PC-9 (cell line): ENCODE measurements around the gene HPCA. TPM values are rescaled to one million over a fixed set of nuclear protein-coding genes. Genes with fewer than 3 reads are reported as not detected.

Experiments
- BruUV-seq: library from RNA; stranded (reverse); fragments of 400-500 nt; replicated peaks from 2 replicates; lab custom pipeline; 2021; lab: Mats Ljungman, UMichigan
- CTCF ChIA-PET: fragments of 300-600 bp; sonication (Branson Sonifier 250); formaldehyde crosslinking; loops from one replicate; lab custom pipeline; 2022; ENCODE audit warnings: antibody characterized with exemption; lab: Charles Lee
- POLR2A ChIA-PET: fragments of 300-600 bp; sonication (Branson Sonifier 250); formaldehyde crosslinking; loops from one replicate; lab custom pipeline; 2022; ENCODE audit warnings: antibody characterized with exemption; ENCODE audit not compliant: unreplicated experiment; lab: Charles Lee
- DNase-seq, 2 experiments: peaks; one replicate each; pipeline versions ENCODE4 v3.0.0 to v3.0.0-alpha.2; 2015 to 2022; ENCODE audit warnings: mixed read lengths in 1 of 2
- H2AFZ ChIP-seq: fragments of 200-600 bp; sonication (generic); 2 replicates; pipeline ENCODE4 v1.8.1; 2017; ENCODE audit warnings: antibody characterized with exemption
- H3F3A ChIP-seq: fragments of 200-600 bp; sonication (generic); 2 replicates; pipeline ENCODE4 v1.8.1; 2017; ENCODE audit warnings: antibody characterized with exemption, mild to moderate bottlenecking, low read depth; ENCODE audit not compliant: insufficient read depth
- H3K27ac ChIP-seq: fragments of 200-600 bp; sonication (generic); 2 replicates; pipeline ENCODE4 v1.6.1; 2016; ENCODE audit warnings: mixed run types
- H3K27me3 ChIP-seq: fragments of 200-600 bp; sonication (generic); 2 replicates; pipeline ENCODE4 v1.6.1; 2016; ENCODE audit warnings: low read depth, mixed run types; ENCODE audit not compliant: insufficient read depth
- H3K36me3 ChIP-seq: fragments of 200-600 bp; sonication (generic); 2 replicates; pipeline ENCODE4 v1.6.1; 2016; ENCODE audit warnings: low read depth, mixed run types
- H3K4me1 ChIP-seq: fragments of 200-600 bp; sonication (generic); replicated peaks from 2 replicates; pipeline ENCODE4 v1.6.1; 2016; ENCODE audit warnings: mixed run types; ENCODE audit not compliant: insufficient read depth
- H3K4me2 ChIP-seq: fragments of 200-600 bp; sonication (generic); 2 replicates; pipeline ENCODE4 v1.6.1; 2017; ENCODE audit warnings: mixed run types
- H3K4me3 ChIP-seq: fragments of 200-600 bp; sonication (generic); 2 replicates; pipeline ENCODE4 v1.6.1; 2016; ENCODE audit warnings: mixed run types
- H3K79me2 ChIP-seq: fragments of 200-600 bp; sonication (generic); 2 replicates; pipeline ENCODE4 v1.6.1; 2017; ENCODE audit warnings: low read depth, mixed run types
- H3K9me2 ChIP-seq: fragments of 200-600 bp; sonication (generic); 2 replicates; pipeline ENCODE4 v1.8.1; 2017; ENCODE audit warnings: mild to moderate bottlenecking; ENCODE audit not compliant: insufficient read depth
- H3K9me3 ChIP-seq: fragments of 200-600 bp; sonication (generic); 2 replicates; pipeline ENCODE4 v1.8.1; 2016; ENCODE audit warnings: low read depth; ENCODE audit not compliant: insufficient read depth
- H4K20me1 ChIP-seq: fragments of 200-600 bp; sonication (generic); 2 replicates; pipeline ENCODE4 v1.8.1; 2017; ENCODE audit not compliant: insufficient read depth
- EZH2 ChIP-seq: fragments of 200-600 bp; sonication (generic); IDR thresholded peaks from 2 replicates; pipeline ENCODE4 v1.8.0; 2017; ENCODE audit warnings: antibody characterized with exemption, low read depth
- intact Hi-C: fragments of 100-400 bp; cut with micrococcal nuclease; formaldehyde crosslinking; loops from one replicate; pipeline ENCODE4 v1.10.0; 2022; ENCODE audit not compliant: unreplicated experiment
- total RNA-seq: library from RNA; stranded (reverse); gene quantifications from 2 replicates; pipeline ENCODE4 v1.2.3, GENCODE V29; 2021
- TF ChIP-seq, protein P1 (sequence below): fragments of 200-600 bp; sonication (generic); conservative IDR thresholded peaks from 2 replicates; pipeline ENCODE4 v1.6.1; 2017; ENCODE audit warnings: mixed run types, antibody characterized with exemption, mild to moderate bottlenecking, moderate library complexity

HPCA gene
- total RNA-seq, 1 experiment from 2014 or later = not detected

- TF ChIP-seq, protein P1, sequence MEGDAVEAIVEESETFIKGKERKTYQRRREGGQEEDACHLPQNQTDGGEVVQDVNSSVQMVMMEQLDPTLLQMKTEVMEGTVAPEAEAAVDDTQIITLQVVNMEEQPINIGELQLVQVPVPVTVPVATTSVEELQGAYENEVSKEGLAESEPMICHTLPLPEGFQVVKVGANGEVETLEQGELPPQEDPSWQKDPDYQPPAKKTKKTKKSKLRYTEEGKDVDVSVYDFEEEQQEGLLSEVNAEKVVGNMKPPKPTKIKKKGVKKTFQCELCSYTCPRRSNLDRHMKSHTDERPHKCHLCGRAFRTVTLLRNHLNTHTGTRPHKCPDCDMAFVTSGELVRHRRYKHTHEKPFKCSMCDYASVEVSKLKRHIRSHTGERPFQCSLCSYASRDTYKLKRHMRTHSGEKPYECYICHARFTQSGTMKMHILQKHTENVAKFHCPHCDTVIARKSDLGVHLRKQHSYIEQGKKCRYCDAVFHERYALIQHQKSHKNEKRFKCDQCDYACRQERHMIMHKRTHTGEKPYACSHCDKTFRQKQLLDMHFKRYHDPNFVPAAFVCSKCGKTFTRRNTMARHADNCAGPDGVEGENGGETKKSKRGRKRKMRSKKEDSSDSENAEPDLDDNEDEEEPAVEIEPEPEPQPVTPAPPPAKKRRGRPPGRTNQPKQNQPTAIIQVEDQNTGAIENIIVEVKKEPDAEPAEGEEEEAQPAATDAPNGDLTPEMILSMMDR = no peak
- TF ChIP-seq EZH2 = no peak
- ChIA-PET CTCF (interaction anchor here (0.6 kb wide), 1 partner anchor 30 kb away, joined by 5 read pairs; no protein-coding TSS in a partner anchor), POLR2A (no interaction called here)
- Histone ChIP-seq H2AFZ (no peak overlapping the region), H3K4me2 (no peak overlapping the region), H3K27ac (no peak overlapping the region), H3K36me3 (no peaks in the 10 kb centered on the region), H3K27me3 (no peaks in the 10 kb centered on the region), H4K20me1 (no peaks in the 10 kb centered on the region), H3K79me2 (no peaks in the 10 kb centered on the region), H3F3A (peaks cover 4% of the 10 kb centered on the region; the same call in 1 of the 2 replicates), H3K4me1 (no peaks in the 10 kb centered on the region), H3K9me3 (no peaks in the 10 kb centered on the region), H3K4me3 (no peak overlapping the region), H3K9me2 (no peaks in the 10 kb centered on the region)
- DNase-seq = no peak
- no TSS peak for BruUV-seq
- intact Hi-C loops = no loop called here
Measured at GRCh38 chr1:32863218-32863880, 22.9 kb upstream of the HPCA start.

GRCh38 chr1:32863881-32864245 is 22.4 kb upstream of the HPCA start:
- DNase-seq = no peak
- Histone ChIP-seq H3K9me3 (no peaks in the 10 kb centered on the region), H2AFZ (no peak overlapping the region), H3F3A (no peaks in the 10 kb centered on the region; the same call in 1 of the 2 replicates), H4K20me1 (no peaks in the 10 kb centered on the region), H3K4me1 (no peaks in the 10 kb centered on the region), H3K4me3 (no peak overlapping the region), H3K27ac (no peak overlapping the region), H3K36me3 (no peaks in the 10 kb centered on the region), H3K79me2 (no peaks in the 10 kb centered on the region), H3K4me2 (no peak overlapping the region), H3K9me2 (no peaks in the 10 kb centered on the region), H3K27me3 (no peaks in the 10 kb centered on the region)
- no peak for TF ChIP-seq EZH2
- TF ChIP-seq, protein P1 = no peak
- ChIA-PET CTCF (no interaction called here), POLR2A (no interaction called here)
- intact Hi-C loops = no loop called here
- BruUV-seq = no TSS peak

GRCh38 chr1:32864375-32865019 is 21.8 kb upstream of the HPCA start:
- no peaks in the 10 kb centered on the region for H3K36me3 ChIP-seq
- CTCF ChIA-PET = no interaction called here
- POLR2A ChIA-PET = no interaction called here

More at GRCh38 chr1:32864375-32865019, 21.8 kb upstream of the HPCA start:
- Histone ChIP-seq H3K27me3 (no peaks in the 10 kb centered on the region), H3K4me1 (no peaks in the 10 kb centered on the region), H3K4me2 (no peak overlapping the region), H3F3A (no peaks in the 10 kb centered on the region; the same call in 1 of the 2 replicates), H3K27ac (no peak overlapping the region), H3K9me3 (no peaks in the 10 kb centered on the region), H3K4me3 (no peak overlapping the region), H4K20me1 (no peaks in the 10 kb centered on the region), H3K79me2 (no peaks in the 10 kb centered on the region), H2AFZ (no peak overlapping the region), H3K9me2 (no peaks in the 10 kb centered on the region)
- no peak for TF ChIP-seq EZH2
- TF ChIP-seq, protein P1 = no peak
- BruUV-seq = no TSS peak
- intact Hi-C loops = no loop called here
- DNase-seq = no peak
